Loucy (cell line): ENCODE measurements around the gene GTPBP1.

Source experiments
- H2AFZ ChIP-seq: fragments of 200-600 bp; sonication (generic); 2 replicates; pipeline ENCODE4 v1.6.0; 2016; ENCODE audit warnings: antibody characterized with exemption, mild to moderate bottlenecking, low read length, moderate library complexity
- H3F3A ChIP-seq: fragments of 200-600 bp; 2 replicates; pipeline ENCODE4 v1.6.0; 2016; ENCODE audit warnings: antibody characterized with exemption, low read depth, mild to moderate bottlenecking
- H3K27me3 ChIP-seq: fragments of 200-600 bp; sonication (generic); 2 replicates; pipeline ENCODE4 v1.6.1; 2014; ENCODE audit warnings: low read length, mild to moderate bottlenecking; ENCODE audit not compliant: insufficient read depth, poor library complexity, severe bottlenecking
- H3K36me3 ChIP-seq: fragments of 200-600 bp; sonication (generic); 2 replicates; pipeline ENCODE4 v1.6.1; 2016; ENCODE audit warnings: low read length; ENCODE audit not compliant: insufficient read depth
- H3K4me1 ChIP-seq: fragments of 200-600 bp; sonication (generic); 2 replicates; pipeline ENCODE4 v1.5.1; 2014; ENCODE audit warnings: low read length, mild to moderate bottlenecking; ENCODE audit not compliant: insufficient read depth, poor library complexity, severe bottlenecking
- H3K4me2 ChIP-seq: fragments of 200-600 bp; sonication (generic); 2 replicates; pipeline ENCODE4 v1.6.0; 2014; ENCODE audit warnings: antibody characterized with exemption, low read length, low read depth, mild to moderate bottlenecking; ENCODE audit not compliant: poor library complexity, severe bottlenecking
- H3K4me3 ChIP-seq: fragments of 200-600 bp; sonication (generic); 2 replicates; pipeline ENCODE4 v1.5.1; 2014; ENCODE audit warnings: low read length, mild to moderate bottlenecking, mixed read lengths; ENCODE audit not compliant: poor library complexity, severe bottlenecking
- H3K79me2 ChIP-seq: fragments of 200-600 bp; sonication (generic); 2 replicates; pipeline ENCODE4 v1.6.1; 2014; ENCODE audit warnings: low read length; ENCODE audit not compliant: insufficient read depth
- H3K9ac ChIP-seq: fragments of 200-600 bp; sonication (generic); 2 replicates; pipeline ENCODE4 v1.6.0; 2014; ENCODE audit warnings: mild to moderate bottlenecking, low read depth, low read length, moderate library complexity; ENCODE audit not compliant: poor library complexity, severe bottlenecking
- H3K9me2 ChIP-seq: fragments of 200-600 bp; sonication (generic); replicated peaks from 2 replicates; pipeline ENCODE4 v1.6.1; 2016; ENCODE audit warnings: low read depth, low read length, mixed read lengths
- H3K9me3 ChIP-seq: fragments of 200-600 bp; sonication (generic); 2 replicates; pipeline ENCODE4 v1.6.1; 2014; ENCODE audit warnings: mild to moderate bottlenecking, antibody characterized with exemption, low read length, low read depth; ENCODE audit not compliant: insufficient read depth
- H4K20me1 ChIP-seq: fragments of 200-600 bp; sonication (generic); 2 replicates; pipeline ENCODE4 v1.6.0; 2014; ENCODE audit warnings: antibody characterized with exemption, low read length, mild to moderate bottlenecking; ENCODE audit not compliant: insufficient read depth, poor library complexity, severe bottlenecking
- CTCF ChIP-seq: fragments of 200-600 bp; sonication (generic); conservative IDR thresholded peaks from 2 replicates; pipeline ENCODE4 v1.5.1; 2014; ENCODE audit warnings: mild to moderate bottlenecking, antibody characterized with exemption, low read length
- EZH2phosphoT487 ChIP-seq: fragments of 200-600 bp; IDR thresholded peaks from 2 replicates; pipeline ENCODE4 v1.6.1; 2018; ENCODE audit warnings: antibody characterized with exemption, mild to moderate bottlenecking, moderate library complexity, borderline replicate concordance

The GTPBP1 gene

GRCh38 chr22:38773363-38773946, 67.7 kb downstream of the GTPBP1 start:
- Histone ChIP-seq H2AFZ (no peak overlapping the region), H3K9me3 (no peaks in the 10 kb centered on the region), H3K9me2 (no peaks in the 10 kb centered on the region), H3K4me3 (no peak overlapping the region), H3F3A (no peaks in the 10 kb centered on the region), H3K9ac (no peak overlapping the region), H4K20me1 (no peaks in the 10 kb centered on the region), H3K27me3 (no peaks in the 10 kb centered on the region), H3K36me3 (no peaks in the 10 kb centered on the region), H3K4me2 (no peak overlapping the region), H3K4me1 (peaks cover 15% of the 10 kb centered on the region), H3K79me2 (no peaks in the 10 kb centered on the region)
- TF ChIP-seq CTCF (no peak), EZH2phosphoT487 (no peak)

- no peak overlapping the region for H3K9ac ChIP-seq
These were observed 68.9 kb downstream of the GTPBP1 start for GRCh38 chr22:38774496-38775166.

GRCh38 chr22:38775656-38776055, 69.9 kb downstream of the GTPBP1 start:
- H3K4me1 ChIP-seq, result peaks cover 15% of the 10 kb centered on the region
- no peaks in the 10 kb centered on the region for H3F3A ChIP-seq
- H3K36me3 ChIP-seq, result no peaks in the 10 kb centered on the region
- no peak overlapping the region for H2AFZ ChIP-seq
- no peaks in the 10 kb centered on the region for H4K20me1 ChIP-seq
- H3K9me3 ChIP-seq, result no peaks in the 10 kb centered on the region
- no peak overlapping the region for H3K9ac ChIP-seq
- H3K4me3 ChIP-seq, result no peak overlapping the region
- no peaks in the 10 kb centered on the region for H3K27me3 ChIP-seq
- H3K9me2 ChIP-seq, result no peaks in the 10 kb centered on the region
- H3K79me2 ChIP-seq, result no peaks in the 10 kb centered on the region
- no peak overlapping the region for H3K4me2 ChIP-seq
- TF ChIP-seq EZH2phosphoT487, result no peak
- TF ChIP-seq CTCF, result no peak

More at GRCh38 chr22:38774496-38775166, 68.9 kb downstream of the GTPBP1 start:
- TF ChIP-seq EZH2phosphoT487, result no peak
- Histone ChIP-seq H3F3A (no peaks in the 10 kb centered on the region), H4K20me1 (no peaks in the 10 kb centered on the region), H3K9me3 (no peaks in the 10 kb centered on the region), H3K79me2 (no peaks in the 10 kb centered on the region), H3K36me3 (no peaks in the 10 kb centered on the region), H2AFZ (no peak overlapping the region), H3K9me2 (no peaks in the 10 kb centered on the region), H3K4me1 (peaks cover 15% of the 10 kb centered on the region), H3K4me3 (no peak overlapping the region), H3K27me3 (no peaks in the 10 kb centered on the region), H3K4me2 (no peak overlapping the region)
